Lung (tissue), 12 donors: Measurements from ENCODE around the gene TMEM131L. TPM values are rescaled to one million over a fixed set of nuclear protein-coding genes. Genes with fewer than 3 reads are reported as not detected.

ENCODE experiments used
- ATAC-seq: fragments of 200-7000 bp; cut with Tn5 transposase; one replicate; pipeline ENCODE4 v1.9.1; 2020; ENCODE audit warnings: moderate number of reproducible peaks; ENCODE audit not compliant: insufficient read depth, low FRiP score
- DNase-seq, 3 donors: peaks; one replicate each; pipeline ENCODE4 v3.0.0-alpha.2; 2013 to 2017
- H3K27ac ChIP-seq, 2 donors: one replicate each; pipeline ENCODE4 v1.5.1; 2013; ENCODE audit warnings: mild to moderate bottlenecking in 2 of 2, moderate library complexity in 2 of 2, control low read depth in 1 of 2, inconsistent platforms in 1 of 2, low read depth in 1 of 2, low read length in 1 of 2
- H3K27me3 ChIP-seq, 3 donors: one replicate each; pipeline ENCODE4 v1.5.1; 2013; ENCODE audit warnings: low read length in 2 of 3; ENCODE audit not compliant: control insufficient read depth in 3 of 3, insufficient read depth in 3 of 3
- H3K36me3 ChIP-seq, 4 donors: one replicate each; pipeline ENCODE4 v1.5.1; 2013; ENCODE audit warnings: low read length in 4 of 4, mild to moderate bottlenecking in 1 of 4, moderate library complexity in 1 of 4; ENCODE audit not compliant: control insufficient read depth in 4 of 4, insufficient read depth in 4 of 4
- H3K4me1 ChIP-seq, 5 donors: one replicate each; pipeline ENCODE4 v1.5.1; 2013; ENCODE audit warnings: low read length in 5 of 5, mild to moderate bottlenecking in 2 of 5, moderate library complexity in 1 of 5; ENCODE audit not compliant: control insufficient read depth in 5 of 5, insufficient read depth in 5 of 5
- H3K4me3 ChIP-seq: one replicate; pipeline ENCODE4 v1.5.1; 2013; ENCODE audit warnings: mild to moderate bottlenecking, control low read depth, moderate library complexity
- H3K9ac ChIP-seq, 2 donors: one replicate each; pipeline ENCODE4 v1.5.1; 2013; ENCODE audit warnings: low read length in 2 of 2, control low read depth in 1 of 2; ENCODE audit not compliant: insufficient read depth in 1 of 2
- H3K9me3 ChIP-seq, 4 donors: one replicate each; pipeline ENCODE4 v1.5.1; 2013; ENCODE audit warnings: low read length in 3 of 4, mild to moderate bottlenecking in 1 of 4, moderate library complexity in 1 of 4; ENCODE audit not compliant: control insufficient read depth in 4 of 4, insufficient read depth in 3 of 4
- CTCF ChIP-seq: IDR thresholded peaks from 2 replicates; pipeline ENCODE4 v1.5.1; 2012; ENCODE audit warnings: mild to moderate bottlenecking; ENCODE audit errors: control extremely low read depth, extremely low read depth
- WGBS, 2 donors: extraction: QIAGEN DNeasy Blood & Tissue Kit; methylation state at CpG; one replicate each; pipeline ENCODE4 v1.1.7; 2013; 5-methylcytosine and 5-hydroxymethylcytosine counted together
- polyA plus RNA-seq, 2 donors: library from polyadenylated mRNA; stranded (reverse); fragments of 200-250 nt; gene quantifications; one replicate each; pipeline ENCODE4 v1.2.1, GENCODE V29; 2013
- total RNA-seq, 2 donors: library from RNA; depleted of rRNA in 1 of 2; stranded (reverse); fragments of >200 nt in 1 of 2; gene quantifications; one replicate each; pipeline ENCODE4 v1.2.1, GENCODE V29; 2014 to 2021
- donor health status: control.
- donor health status: control.
- donor health status: Bipolar disorder and iron deficiency.
- donor health status: healthy.
- donor health status: DM: yes; HTN: yes; CAD: no.

Gene TMEM131L
- total and polyA plus RNA-seq, 4 donors, result 2.9 to 40.6 (median 11.8) TPM

GRCh38 chr4:153641532-153641931 lies 175.4 kb downstream of the TMEM131L start:
- Histone ChIP-seq H3K9me3 (peaks cover 0 to 3% (median 0%) of the 10 kb centered on the region in 4 donors), H3K36me3 (peaks cover 0 to 6% (median 4%) of the 10 kb centered on the region in 4 donors), H3K27ac (no peak overlapping the region), H3K27me3 (no peaks in the 10 kb centered on the region), H3K9ac (no peak overlapping the region), H3K4me1 (no peaks in the 10 kb centered on the region), H3K4me3 (no peak overlapping the region)
- ATAC-seq (no peak), DNase-seq (no peak)
- WGBS, 2 donors, result 79 to 88% methylated on average over 7 of the region's 7 CpGs
- no peak for TF ChIP-seq CTCF

- Histone ChIP-seq H3K4me3 (no peak overlapping the region), H3K9ac (no peak overlapping the region), H3K9me3 (peaks cover 0 to 3% (median 0%) of the 10 kb centered on the region in 4 donors), H3K27me3 (no peaks in the 10 kb centered on the region), H3K36me3 (no peaks in the 10 kb centered on the region), H3K4me1 (no peaks in the 10 kb centered on the region), H3K27ac (no peak overlapping the region)
- peak; percentile 72 for ATAC-seq
- peak in 2 of 3 donors; percentile 51 to 52 for DNase-seq
- 57 to 76% methylated on average over 9 of the region's 9 CpGs for WGBS, 2 donors
- peak; percentile 6 for TF ChIP-seq CTCF
These were observed 177.5 kb downstream of the TMEM131L start for GRCh38 chr4:153643406-153644383.

- Histone ChIP-seq H3K27me3 (no peaks in the 10 kb centered on the region), H3K36me3 (no peaks in the 10 kb centered on the region), H3K27ac (no peak overlapping the region), H3K4me1 (no peaks in the 10 kb centered on the region), H3K4me3 (no peak overlapping the region), H3K9ac (no peak overlapping the region), H3K9me3 (peaks cover 0 to 3% (median 0%) of the 10 kb centered on the region in 4 donors)
- ATAC-seq (no peak), DNase-seq (no peak)
- 78 to 95% methylated on average over 1 of the region's 1 CpG for WGBS, 2 donors
- TF ChIP-seq CTCF, result no peak
These were observed 179.0 kb downstream of the TMEM131L start for GRCh38 chr4:153645183-153645582.
